Naive B cell (primary cell): ENCODE data around the gene ALAS1. TPM values are rescaled to one million over a fixed set of nuclear protein-coding genes. Genes with fewer than 3 reads are reported as not detected.
A peak's percentile ranks its signal among the peaks of the same experiment; 100 is the strongest.

ENCODE experiments used
- ATAC-seq, 2 donors: fragments of 150-1000 bp; cut with Tn5 transposase; 2 replicates each; pipeline ENCODE4 v1.10.0; 2021; ENCODE audit warnings: low read depth in 2 of 2, mild to moderate bottlenecking in 2 of 2, moderate library complexity in 2 of 2
- DNase-seq: peaks from one replicate; pipeline ENCODE4 v3.0.0; 2022
- H3K27ac Mint-ChIP-seq, 6 donors: one replicate each; pipeline ENCODE4 v1.8.0; 2020 to 2022; ENCODE audit warnings: mild to moderate bottlenecking in 6 of 6, mixed read lengths in 6 of 6, moderate library complexity in 5 of 6, inconsistent platforms in 2 of 6
- H3K27me3 Mint-ChIP-seq, 3 donors: one replicate each; pipeline ENCODE4 v1.8.0; 2021 to 2022; ENCODE audit warnings: mixed read lengths in 3 of 3, mild to moderate bottlenecking in 1 of 3
- H3K36me3 Mint-ChIP-seq, 2 donors: one replicate each; pipeline ENCODE4 v1.8.0; 2020 to 2022; ENCODE audit warnings: mixed read lengths in 2 of 2, inconsistent platforms in 1 of 2, mild to moderate bottlenecking in 1 of 2
- H3K4me1 Mint-ChIP-seq, 3 donors: one replicate each; pipeline ENCODE4 v1.8.0; 2020 to 2022; ENCODE audit warnings: mixed read lengths in 3 of 3, inconsistent platforms in 1 of 3, mild to moderate bottlenecking in 1 of 3, moderate library complexity in 1 of 3
- H3K4me3 Mint-ChIP-seq, 8 donors: one replicate each; pipeline ENCODE4 v1.8.0; 2020 to 2022; ENCODE audit warnings: mild to moderate bottlenecking in 8 of 8, mixed read lengths in 8 of 8, moderate library complexity in 8 of 8, inconsistent platforms in 2 of 8
- H3K9me3 Mint-ChIP-seq, 7 donors: one replicate each; pipeline ENCODE4 v1.8.0; 2020 to 2022; ENCODE audit warnings: mixed read lengths in 7 of 7, mild to moderate bottlenecking in 5 of 7, inconsistent platforms in 2 of 7, moderate library complexity in 1 of 7
- polyA plus RNA-seq, 6 donors: library from polyadenylated mRNA; unstranded; fragments of 300-500 nt; fragmentation: Illumina TruSeq; gene quantifications; one replicate each; pipeline ENCODE4 v1.2.3, GENCODE V29; 2021; ENCODE audit warnings: low read depth in 6 of 6

Gene ALAS1
- polyA plus RNA-seq, 6 donors from 2014 or later = 10.3 to 25.6 (median 18.7) TPM

GRCh38 chr3:52196977-52197376 is 983 bp upstream of the ALAS1 start:
- Mint-ChIP-seq H3K4me1 (peaks cover 27 to 28% (median 27%) of the 10 kb centered on the region in 3 donors), H3K27ac (peak overlapping the region in 5 of 6 donors; percentile 35 to 95 (median 89)), H3K27me3 (no peaks in the 10 kb centered on the region), H3K9me3 (no peaks in the 10 kb centered on the region), H3K36me3 (peaks cover 0 to 6% of the 10 kb centered on the region in 2 donors), H3K4me3 (peak overlapping the region; percentile 12 to 99 (median 96))
- DNase-seq (no peak), ATAC-seq (no peak)

- no peaks in the 10 kb centered on the region for H3K9me3 Mint-ChIP-seq
- H3K27ac Mint-ChIP-seq = peak overlapping the region; percentile 82 to 95 (median 94)
- no peaks in the 10 kb centered on the region for H3K27me3 Mint-ChIP-seq
- no peak for ATAC-seq
- no peak for DNase-seq
- H3K4me1 Mint-ChIP-seq = peaks cover 29 to 33% (median 31%) of the 10 kb centered on the region in 3 donors
- peak overlapping the region; percentile 93 to 99 (median 96) for H3K4me3 Mint-ChIP-seq
- peaks cover 2 to 10% of the 10 kb centered on the region in 2 donors for H3K36me3 Mint-ChIP-seq
Observed at GRCh38 chr3:52197499-52197841, 490 bp upstream of the ALAS1 start.

- Mint-ChIP-seq H3K4me3 (peak overlapping the region; percentile 93 to 99 (median 96)), H3K36me3 (peaks cover 9 to 13% of the 10 kb centered on the region in 2 donors), H3K9me3 (no peaks in the 10 kb centered on the region), H3K4me1 (peaks cover 32 to 42% (median 35%) of the 10 kb centered on the region in 3 donors), H3K27ac (peak overlapping the region; percentile 91 to 97 (median 96)), H3K27me3 (no peaks in the 10 kb centered on the region)
- DNase-seq (no peak), ATAC-seq (no peak)
Observed at GRCh38 chr3:52198643-52199608, 966 bp downstream of the ALAS1 start.

- Mint-ChIP-seq H3K9me3 (no peaks in the 10 kb centered on the region), H3K4me3 (peak overlapping the region in 1 of 8 donors; percentile 66), H3K27ac (peak overlapping the region in 2 of 6 donors; percentile 25 to 70), H3K36me3 (peaks cover 9 to 13% of the 10 kb centered on the region in 2 donors), H3K27me3 (no peaks in the 10 kb centered on the region), H3K4me1 (peaks cover 32 to 42% (median 35%) of the 10 kb centered on the region in 3 donors)
- DNase-seq (no peak), ATAC-seq (no peak)
Observed at GRCh38 chr3:52200981-52201679, 3.2 kb downstream of the ALAS1 start.

GRCh38 chr3:52202384-52203077 is 4.6 kb downstream of the ALAS1 start:
- Mint-ChIP-seq H3K9me3 (no peaks in the 10 kb centered on the region), H3K27ac (peak overlapping the region in 3 of 6 donors; percentile 61 to 89 (median 65)), H3K4me3 (peak overlapping the region in 2 of 8 donors; percentile 9 to 51), H3K36me3 (peaks cover 12 to 13% of the 10 kb centered on the region in 2 donors), H3K4me1 (peaks cover 28 to 38% (median 29%) of the 10 kb centered on the region in 3 donors), H3K27me3 (no peaks in the 10 kb centered on the region)
- DNase-seq (no peak), ATAC-seq (no peak)

- DNase-seq (no peak), ATAC-seq (no peak)
- Mint-ChIP-seq H3K27ac (peak overlapping the region in 1 of 6 donors; percentile 44), H3K27me3 (no peaks in the 10 kb centered on the region), H3K9me3 (no peaks in the 10 kb centered on the region), H3K36me3 (peaks cover 8 to 21% of the 10 kb centered on the region in 2 donors), H3K4me1 (peaks cover 21 to 30% (median 21%) of the 10 kb centered on the region in 3 donors), H3K4me3 (no peak overlapping the region)
Observed at GRCh38 chr3:52203701-52204100, 5.7 kb downstream of the ALAS1 start.

GRCh38 chr3:52204337-52205073 is 6.5 kb downstream of the ALAS1 start:
- no peaks in the 10 kb centered on the region for H3K27me3 Mint-ChIP-seq
- peaks cover 13 to 23% (median 13%) of the 10 kb centered on the region in 3 donors for H3K4me1 Mint-ChIP-seq
- no peak for ATAC-seq
- DNase-seq = no peak
- no peaks in the 10 kb centered on the region for H3K9me3 Mint-ChIP-seq
- H3K27ac Mint-ChIP-seq = peak overlapping the region in 1 of 6 donors; percentile 42
- H3K36me3 Mint-ChIP-seq = peaks cover 7 to 22% of the 10 kb centered on the region in 2 donors
- H3K4me3 Mint-ChIP-seq = no peak overlapping the region

- Mint-ChIP-seq H3K27ac (peak overlapping the region in 1 of 6 donors; percentile 28), H3K9me3 (no peaks in the 10 kb centered on the region), H3K27me3 (no peaks in the 10 kb centered on the region), H3K4me3 (no peak overlapping the region), H3K4me1 (peaks cover 8 to 17% (median 10%) of the 10 kb centered on the region in 3 donors), H3K36me3 (peaks cover 14 to 22% of the 10 kb centered on the region in 2 donors)
- DNase-seq (no peak), ATAC-seq (no peak)
Observed at GRCh38 chr3:52205727-52206372, 7.9 kb downstream of the ALAS1 start.

GRCh38 chr3:52208556-52208955 is 10.6 kb downstream of the ALAS1 start:
- Mint-ChIP-seq H3K4me3 (no peak overlapping the region), H3K36me3 (peaks cover 17 to 29% of the 10 kb centered on the region in 2 donors)

GRCh38 chr3:52210037-52210436 is 12.1 kb downstream of the ALAS1 start:
- H3K9me3 Mint-ChIP-seq = no peaks in the 10 kb centered on the region
- peaks cover 0 to 2% (median 0%) of the 10 kb centered on the region in 3 donors for H3K4me1 Mint-ChIP-seq
- H3K4me3 Mint-ChIP-seq = no peak overlapping the region
- no peaks in the 10 kb centered on the region for H3K27me3 Mint-ChIP-seq
- ATAC-seq (no peak), DNase-seq (no peak)
- H3K36me3 Mint-ChIP-seq = peaks cover 27 to 35% of the 10 kb centered on the region in 2 donors
- no peak overlapping the region for H3K27ac Mint-ChIP-seq

More at GRCh38 chr3:52208556-52208955, 10.6 kb downstream of the ALAS1 start:
- Mint-ChIP-seq H3K27me3 (no peaks in the 10 kb centered on the region), H3K27ac (peak overlapping the region in 1 of 6 donors; percentile 9), H3K9me3 (no peaks in the 10 kb centered on the region), H3K4me1 (peaks cover 0 to under 1% (median 0%) of the 10 kb centered on the region in 3 donors)
- DNase-seq (no peak), ATAC-seq (no peak)

- no peak for ATAC-seq
- H3K27me3 Mint-ChIP-seq = no peaks in the 10 kb centered on the region
- peaks cover 3 to 5% (median 4%) of the 10 kb centered on the region in 3 donors for H3K4me1 Mint-ChIP-seq
- H3K4me3 Mint-ChIP-seq = no peak overlapping the region
- DNase-seq = no peak
- no peak overlapping the region for H3K27ac Mint-ChIP-seq
- H3K9me3 Mint-ChIP-seq = no peaks in the 10 kb centered on the region
- peaks cover 32 to 41% of the 10 kb centered on the region in 2 donors for H3K36me3 Mint-ChIP-seq
Observed at GRCh38 chr3:52210550-52211046, 12.6 kb downstream of the ALAS1 start.
